Effector CD4-positive, alpha-beta T cell (primary cell): ENCODE measurements around the gene LMBR1L.
"Not testable (repeated sequence)": the region's sequence is repeated elsewhere in the genome, so short reads cannot be mapped to it uniquely, and the experiment has no call there.

ENCODE experiments used
- DNase-seq: peaks from one replicate; pipeline ENCODE4 v3.0.0-alpha.2; 2020

Gene LMBR1L

GRCh38 chr12:49079793-49080192, 30.9 kb downstream of the LMBR1L start:
- no peak for DNase-seq

DNA sequence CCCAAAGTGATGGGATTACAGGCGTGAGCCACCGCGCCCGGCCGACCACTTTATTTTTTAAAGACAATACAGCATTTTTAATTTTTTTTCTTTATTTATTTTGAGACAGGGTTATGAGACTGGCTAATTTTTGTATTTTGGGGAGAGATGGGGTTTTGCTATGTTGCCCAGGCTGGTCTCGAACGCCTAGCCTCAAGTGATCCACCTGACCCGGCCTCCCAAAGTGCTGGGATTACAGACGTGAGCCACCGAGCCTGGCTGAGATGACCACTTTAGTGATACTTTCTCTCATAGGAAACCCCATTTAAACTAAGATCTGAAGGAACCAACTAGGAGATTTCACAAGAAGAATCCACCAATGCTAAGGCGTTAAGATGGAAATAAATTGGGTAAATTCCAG, 39.7 kb downstream of the LMBR1L start:
- no peak for DNase-seq

GRCh38 chr12:49069507-49070346, 40.9 kb downstream of the LMBR1L start, which contains the start of gene RHEBL1:
TSS of gene RHEBL1 (minus strand) at chr12:49069979. CDS start at chr12:49069785, 194 bp downstream.
- peak; percentile 96 for DNase-seq

DNA sequence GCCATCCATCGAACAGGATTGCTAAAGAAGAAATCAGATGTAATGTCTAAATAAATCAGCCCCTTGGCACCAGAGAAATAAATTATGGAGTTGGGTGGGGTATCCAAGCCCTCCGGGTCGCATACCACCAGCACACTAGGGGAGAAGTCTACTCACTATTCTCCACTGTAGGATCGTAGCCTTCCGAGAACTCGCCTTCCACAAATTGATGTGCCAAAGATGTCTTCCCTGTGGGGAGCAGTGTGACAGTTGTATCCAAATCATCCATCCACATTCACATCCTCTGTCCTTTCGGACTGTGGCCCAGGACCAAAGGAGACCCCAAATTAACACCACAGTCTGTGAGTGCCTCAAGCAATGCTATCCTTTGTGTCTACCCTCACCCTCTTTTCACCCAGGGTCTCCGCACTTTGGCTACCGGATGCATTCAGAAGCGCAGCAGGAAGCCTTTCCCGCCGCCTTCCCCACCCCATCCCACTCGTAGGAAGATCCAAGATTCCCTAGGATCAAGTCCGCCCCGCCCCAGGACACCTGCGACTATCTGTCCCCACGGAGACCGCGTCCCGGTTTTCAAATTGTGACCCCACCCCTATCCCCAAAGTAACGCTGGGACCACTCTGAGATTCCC, 41.7 kb downstream of the LMBR1L start:
- DNase-seq = no peak

DNA sequence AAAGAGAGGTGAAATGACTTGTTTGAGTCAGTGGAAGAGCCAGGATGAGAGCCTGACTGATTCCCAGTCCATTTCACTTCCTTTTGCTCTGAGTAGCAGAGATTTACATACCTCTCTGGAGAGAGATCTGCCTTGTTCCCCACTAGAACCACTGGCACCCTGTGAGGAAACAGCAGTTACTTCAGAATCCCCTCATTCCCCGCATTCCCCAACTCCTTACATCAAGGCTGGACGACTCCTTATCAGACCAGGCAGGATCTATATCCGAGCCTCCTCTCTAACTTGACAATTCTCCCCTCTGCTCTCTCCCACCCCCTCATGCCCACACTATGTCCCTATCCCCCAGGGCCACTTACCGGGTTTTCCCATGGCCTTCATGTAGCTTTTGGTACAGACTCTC, 44.5 kb downstream of the LMBR1L start:
- DNase-seq = no peak

- DNase-seq = no peak
Measured at GRCh38 chr12:49064767-49065152, 45.9 kb downstream of the LMBR1L start.

- DNase-seq = not testable (repeated sequence)
Measured at GRCh38 chr12:49061916-49062315, 48.7 kb downstream of the LMBR1L start.

GRCh38 chr12:49061157-49061650, 49.4 kb downstream of the LMBR1L start:
- DNase-seq = no peak

DNA sequence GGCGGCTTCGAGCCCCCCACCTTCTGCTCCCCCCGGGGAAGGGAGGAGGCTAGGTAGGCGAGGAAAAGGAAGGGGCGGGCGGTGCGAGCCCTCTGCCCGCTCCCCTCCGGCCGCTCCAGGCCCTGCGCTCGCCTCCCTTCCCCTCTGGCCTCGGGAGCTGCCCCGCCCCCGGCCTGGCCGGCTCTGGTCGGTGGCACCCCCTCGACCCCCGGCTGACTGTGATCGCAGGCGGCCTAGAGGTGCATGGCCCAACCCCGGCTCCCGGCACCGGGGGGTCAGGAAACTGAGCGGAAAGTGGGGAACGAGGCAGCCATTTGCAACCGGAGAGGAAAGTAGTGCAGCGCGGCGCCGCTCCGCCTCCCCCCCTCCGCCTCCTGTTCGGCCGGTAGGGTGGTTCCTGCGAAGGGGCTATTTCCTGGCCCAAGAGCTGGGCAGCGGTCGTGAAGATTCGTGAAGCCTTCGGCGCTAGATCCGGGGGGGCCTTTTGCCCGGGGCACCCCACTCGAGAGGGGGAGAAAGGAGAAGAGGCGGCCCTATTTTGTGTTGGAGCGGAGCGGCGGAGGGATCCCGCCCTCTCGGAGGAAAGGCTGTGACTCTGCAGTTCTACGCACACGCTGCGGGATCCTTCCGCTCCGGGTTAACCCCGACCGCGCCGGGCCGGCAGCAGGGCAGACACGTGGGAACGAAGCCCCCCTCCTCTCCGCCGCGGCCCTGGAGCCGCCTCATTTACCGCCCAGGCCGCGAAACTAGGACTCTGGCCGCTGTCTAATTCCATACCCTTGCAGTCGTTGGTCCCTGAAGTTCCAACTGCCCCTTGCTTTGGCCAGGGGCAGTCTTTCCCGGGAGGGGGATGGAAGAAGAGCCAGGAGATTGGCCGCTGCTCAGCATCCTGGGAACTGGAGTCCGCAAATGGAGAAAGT, 50.1 kb downstream of the LMBR1L start, which contains the start of gene KMT2D:
Gene KMT2D, minus strand, starts transcription at position 558 of the 920 bp plus-strand sequence. CDS start 5,470 bp downstream, outside the sequence.
- DNase-seq = peak; percentile 81

DNA sequence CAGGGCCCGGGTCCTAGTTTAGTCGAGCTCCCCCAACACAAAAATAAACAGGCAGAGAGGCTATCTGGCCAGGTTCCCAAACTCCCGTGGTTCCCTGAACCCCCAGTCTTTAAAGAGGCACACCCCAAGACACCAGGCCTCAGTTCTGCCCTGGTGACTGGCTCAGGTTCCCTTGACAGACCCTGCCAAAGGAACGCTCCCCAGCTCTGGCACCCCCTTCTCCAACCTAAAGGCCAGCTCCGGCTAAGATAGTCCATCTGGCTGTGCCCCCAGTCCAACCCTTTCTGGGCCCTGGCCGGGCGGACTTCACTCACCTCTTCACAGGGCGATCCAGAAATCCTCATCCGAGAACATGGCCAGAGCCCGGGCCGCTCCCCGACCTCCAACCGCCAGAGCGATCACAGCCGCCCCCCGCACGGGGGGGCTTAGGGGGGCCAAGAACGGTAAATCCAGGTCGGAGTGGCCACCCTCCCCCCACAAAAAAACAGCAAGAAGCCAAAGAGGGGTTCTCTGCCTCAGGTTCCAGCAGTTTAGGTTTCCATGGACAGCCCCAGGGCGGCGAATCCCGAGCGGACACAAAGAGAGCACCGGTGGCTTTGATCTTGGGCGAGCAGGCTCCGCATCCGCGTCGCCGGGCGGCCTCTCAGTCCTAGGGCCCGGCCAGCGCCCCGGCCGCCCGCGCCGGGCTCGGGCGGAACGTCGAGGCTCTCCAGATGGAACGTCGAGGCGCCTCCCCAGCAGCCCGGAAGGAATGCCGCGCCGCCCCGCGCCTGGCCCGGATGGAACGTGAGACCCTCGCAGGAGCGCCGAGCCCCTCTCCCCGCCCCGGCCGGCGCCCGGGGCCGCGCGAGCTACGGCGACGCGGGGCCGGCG, 51.1 kb downstream of the LMBR1L start:
- no peak for DNase-seq

GRCh38 chr12:49059045-49059298, 51.7 kb downstream of the LMBR1L start:
- no peak for DNase-seq

DNA sequence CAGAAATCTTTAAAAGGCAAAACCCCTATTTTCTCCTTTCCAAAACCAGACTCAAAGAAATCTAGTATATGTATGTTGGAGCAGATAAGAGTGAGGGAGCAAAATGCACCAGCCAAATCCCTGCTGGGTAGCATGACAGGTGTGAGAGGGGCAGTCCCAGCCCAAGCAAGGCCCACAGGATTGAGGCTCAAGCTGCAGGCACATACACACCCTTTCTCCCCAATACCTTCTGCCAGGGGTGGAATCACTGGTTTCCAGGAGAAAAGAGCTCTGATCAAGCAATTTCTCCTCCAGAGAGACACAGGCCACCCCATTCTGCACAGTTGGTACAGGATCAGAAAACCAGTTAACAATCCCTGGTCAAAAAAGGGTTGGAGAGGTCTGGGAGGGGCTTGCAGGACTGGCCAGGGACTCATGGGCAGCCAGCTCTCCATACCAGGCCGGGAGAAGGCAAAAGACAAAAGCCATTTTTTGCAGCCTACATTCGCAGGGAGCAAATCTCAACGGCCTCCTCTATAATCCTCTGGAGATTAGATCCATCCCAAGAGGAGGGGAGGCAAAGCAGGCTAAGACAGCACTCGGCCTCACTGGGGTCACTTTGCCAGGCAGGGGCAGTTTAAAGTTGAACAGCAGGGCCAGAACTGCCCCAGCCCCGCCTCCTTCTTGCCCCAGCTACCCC, 52.1 kb downstream of the LMBR1L start:
- DNase-seq = no peak

- DNase-seq = no peak
Measured at GRCh38 chr12:49057888-49058287, 52.8 kb downstream of the LMBR1L start.

GRCh38 chr12:49055978-49056754, 54.5 kb downstream of the LMBR1L start:
- peak; percentile 40 for DNase-seq

GRCh38 chr12:49055092-49055491, 55.6 kb downstream of the LMBR1L start:
- DNase-seq = no peak

DNA sequence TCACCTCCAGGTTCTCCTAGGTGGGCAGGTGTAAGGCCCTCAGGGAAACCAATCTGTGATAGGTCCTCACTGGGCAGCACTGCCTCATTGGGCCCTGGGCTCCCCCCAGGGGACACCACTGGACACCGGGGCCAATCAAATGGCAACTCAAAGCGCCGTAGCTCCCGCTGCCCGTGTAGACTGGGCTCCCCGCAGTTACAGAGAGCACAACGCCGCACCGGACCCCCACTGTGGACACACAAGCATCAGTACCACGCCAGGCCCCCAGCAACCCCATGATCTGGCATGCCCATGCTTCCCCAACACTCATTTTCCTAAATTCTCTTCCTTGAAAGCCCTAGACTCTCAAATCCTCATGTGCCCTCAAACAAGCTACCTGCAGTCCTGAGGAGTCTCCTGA, 56.1 kb downstream of the LMBR1L start:
- DNase-seq = no peak

DNA sequence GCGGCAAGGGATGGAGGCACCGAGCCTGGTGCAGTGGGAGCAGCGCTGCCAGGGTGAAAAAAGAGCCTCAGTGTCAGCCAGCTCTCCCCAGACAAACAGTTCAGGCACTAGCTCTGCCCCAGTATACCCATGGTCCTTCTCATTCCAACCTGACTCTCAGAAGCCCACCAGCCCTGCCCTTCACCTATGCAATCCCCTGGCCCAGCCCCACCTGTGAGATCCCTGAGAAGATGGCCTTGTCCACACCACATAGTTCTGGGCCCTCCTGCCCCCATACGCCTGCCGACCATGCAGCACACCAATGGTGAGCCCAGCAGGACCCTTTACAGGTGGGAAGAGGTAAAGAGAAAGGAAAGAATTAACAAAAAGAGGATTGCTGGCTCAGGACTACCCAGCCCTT, 56.6 kb downstream of the LMBR1L start:
- no peak for DNase-seq

- no peak for DNase-seq
Measured at GRCh38 chr12:49052451-49053208, 58.0 kb downstream of the LMBR1L start.

DNA sequence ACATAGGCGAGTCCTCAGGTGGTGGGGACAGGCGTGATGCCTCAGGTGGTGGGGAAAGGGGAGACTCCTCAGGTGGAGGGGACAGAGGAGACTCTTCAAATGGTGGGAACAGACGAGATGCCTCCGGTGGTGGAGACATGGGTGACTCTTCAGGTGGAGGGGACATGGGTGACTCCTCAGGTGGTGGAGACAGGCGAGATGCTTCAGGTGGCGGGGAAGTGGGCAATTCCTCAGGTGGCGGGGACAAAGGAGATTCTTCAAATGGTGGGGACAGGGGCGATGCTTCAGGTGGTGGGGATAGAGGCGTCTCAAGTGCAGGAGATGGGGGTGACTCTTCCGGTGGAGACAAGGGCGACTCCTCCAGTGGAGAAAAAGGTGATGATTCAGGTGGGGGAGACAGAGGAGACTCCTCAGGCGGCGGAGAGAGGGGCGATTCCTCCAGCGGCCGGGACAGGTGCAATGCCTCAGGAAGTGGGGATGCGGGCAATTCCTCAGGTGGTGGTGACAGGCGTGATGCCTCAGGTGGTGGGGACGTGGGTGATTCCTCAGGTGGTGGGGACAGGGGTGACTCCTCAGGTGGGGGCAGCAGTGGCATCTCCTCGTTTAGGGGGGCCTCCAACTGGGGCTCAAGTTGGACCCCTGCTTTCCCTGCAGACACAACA, 58.7 kb downstream of the LMBR1L start:
- no peak for DNase-seq
